ENCODE measurements around the gene DIP2C.
A peak's percentile ranks its signal among the peaks of the same experiment; 100 is the strongest.

The DIP2C gene

DNA sequence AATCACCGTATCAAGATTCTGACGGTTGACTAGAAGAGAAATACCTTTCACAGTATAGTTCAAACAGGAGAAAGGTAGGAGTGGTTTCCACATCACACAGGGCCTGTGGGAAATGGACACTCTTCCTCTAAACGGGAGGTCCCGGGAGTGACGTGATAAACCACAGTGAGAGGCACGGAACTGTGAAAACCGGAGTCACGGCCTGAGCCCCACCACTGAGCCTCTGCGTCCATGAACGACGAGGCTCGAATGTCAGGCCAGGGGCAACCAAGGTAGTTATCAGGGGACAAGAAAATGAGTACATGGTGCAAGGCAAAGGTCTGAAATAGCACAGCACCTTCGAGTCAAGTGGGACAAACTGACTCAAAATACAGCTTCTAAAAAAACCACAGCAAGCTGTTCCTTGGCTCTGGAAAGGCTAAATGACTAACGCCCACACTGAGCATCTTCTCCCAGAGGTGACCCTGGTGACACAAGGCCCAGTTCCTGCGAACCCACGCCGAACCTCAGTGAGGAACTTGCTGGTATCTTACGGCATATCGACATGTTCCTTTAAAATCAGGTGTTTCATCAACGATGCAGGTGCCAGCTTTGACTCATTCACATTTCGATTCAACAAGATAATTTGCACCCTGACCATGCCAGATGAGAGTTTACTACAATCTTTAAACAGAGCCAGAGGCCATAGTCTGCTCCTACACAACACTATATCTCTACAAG, 99.3 kb downstream of the DIP2C start:
- no peak overlapping the region for H2BK12ac ChIP-seq (ENCODE audit: low read length)
- peak; percentile 94 to 98 for DNase-seq
- no peak overlapping the region for H2AFZ ChIP-seq (ENCODE audit: insufficient read depth, low read length, poor library complexity)

DNA sequence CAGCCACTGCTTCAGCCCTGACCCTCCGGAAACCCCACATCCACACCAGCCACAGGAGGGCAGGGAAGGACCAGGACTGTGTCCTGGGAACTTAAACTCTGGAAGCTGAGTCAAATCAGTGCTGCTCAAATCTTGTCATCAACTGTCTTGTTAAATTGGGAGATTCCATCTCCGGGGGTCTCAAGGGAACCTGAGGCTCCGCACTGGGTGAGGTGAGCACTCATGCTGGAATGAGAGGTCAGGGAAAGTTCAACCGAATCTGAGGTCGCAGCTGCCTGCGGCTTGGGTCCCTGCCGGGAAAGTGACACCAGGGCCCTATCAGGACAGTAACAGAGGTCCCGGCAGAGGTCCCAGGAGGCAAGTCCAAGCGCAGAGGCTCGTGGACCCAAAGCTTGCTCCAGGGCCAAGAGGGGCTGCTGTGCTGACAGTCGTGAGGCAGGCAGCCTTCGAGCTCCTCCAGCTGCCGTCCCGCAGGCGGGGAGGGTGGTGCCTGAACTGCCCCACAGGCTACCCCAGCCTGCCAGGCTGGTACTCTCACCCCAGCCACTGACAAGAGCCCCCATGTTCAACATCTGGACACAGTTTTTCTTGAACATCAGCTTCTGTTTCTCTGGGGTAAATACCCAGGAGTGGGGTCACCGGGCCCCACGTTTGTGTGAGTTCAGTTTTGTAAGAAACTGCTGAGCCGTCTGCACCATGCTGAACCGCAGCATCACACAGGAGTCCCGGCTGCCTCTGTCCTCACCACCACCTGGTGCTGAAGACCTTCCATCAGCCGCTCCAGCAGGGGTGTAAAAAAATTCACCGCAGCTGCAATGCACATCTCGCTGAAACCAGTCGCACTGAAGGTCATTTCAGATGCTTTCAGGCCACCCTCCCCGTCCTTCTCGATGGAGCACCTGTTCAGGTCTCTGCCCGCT, 101.0 kb downstream of the DIP2C start:
- H4K91ac ChIP-seq (ENCODE audit: low read depth, low read length), result no peak overlapping the region
- no peak overlapping the region for H3K4me2 ChIP-seq (ENCODE audit: low read length)
- H2BK12ac ChIP-seq (ENCODE audit: low read length), result no peak overlapping the region
- no peaks in the 10 kb centered on the region for H3K9me3 ChIP-seq (ENCODE audit: insufficient read depth, low read depth, low read length)
- H3K36me3 ChIP-seq (ENCODE audit: control insufficient read depth in 1 of 2, insufficient read depth in 2 of 2, low read length in 2 of 2), result peaks cover 0 to 2% of the 10 kb centered on the region in 2 experiments
- H3K4me1 ChIP-seq (ENCODE audit: control insufficient read depth in 1 of 2, insufficient read depth in 2 of 2, low read length in 2 of 2), result peaks cover 0 to 6% of the 10 kb centered on the region in 2 experiments
- no peak overlapping the region for H3K9ac ChIP-seq (ENCODE audit: low read length)
- no peak overlapping the region for H3K4me3 ChIP-seq (ENCODE audit: low read depth, low read length)
- H3K27ac ChIP-seq (ENCODE audit: low read depth, low read length), result no peak overlapping the region
- H2BK5ac ChIP-seq (ENCODE audit: low read depth, low read length, poor library complexity), result no peak overlapping the region
- no peak overlapping the region for H2BK120ac ChIP-seq (ENCODE audit: insufficient read depth, low read length, poor library complexity)
- no peak overlapping the region for H4K12ac ChIP-seq (ENCODE audit: low read depth, low read length)
- no peaks in the 10 kb centered on the region for H3K79me1 ChIP-seq (ENCODE audit: low read length)
- H2AFZ ChIP-seq (ENCODE audit: insufficient read depth, low read length, poor library complexity), result peak overlapping the region; percentile 4
- H3K4ac ChIP-seq (ENCODE audit: low read depth, low read length), result no peak overlapping the region
- no peaks in the 10 kb centered on the region for H3K79me2 ChIP-seq (ENCODE audit: control insufficient read depth, insufficient read depth, low read length, poor library complexity)
- H4K8ac ChIP-seq (ENCODE audit: low read depth, low read length), result no peak overlapping the region
- no CpG with 5 or more reads among the region's 27 CpGs for WGBS (ENCODE audit: extremely low coverage, insufficient coverage, insufficient read length)
- H2AK5ac ChIP-seq (ENCODE audit: low read length), result no peak overlapping the region
- H3K27me3 ChIP-seq (ENCODE audit: insufficient read depth, low read length), result no peaks in the 10 kb centered on the region
- no peak for DNase-seq
- no peak overlapping the region for H3K23ac ChIP-seq (ENCODE audit: low read length)
- no peak overlapping the region for H3K14ac ChIP-seq (ENCODE audit: low read length)
- peak overlapping the region; percentile 7 for H3K18ac ChIP-seq (ENCODE audit: low read length)

More for the DNA sequence above, 99.3 kb downstream of the DIP2C start:
- no CpG with 5 or more reads among the region's 21 CpGs for WGBS (ENCODE audit: extremely low coverage, insufficient coverage, insufficient read length)
- Histone ChIP-seq H4K12ac (ENCODE audit: low read depth, low read length) (no peak overlapping the region), H3K18ac (ENCODE audit: low read length) (no peak overlapping the region), H2BK120ac (ENCODE audit: insufficient read depth, low read length, poor library complexity) (no peak overlapping the region), H3K4me2 (ENCODE audit: low read length) (no peak overlapping the region), H2BK5ac (ENCODE audit: low read depth, low read length, poor library complexity) (no peak overlapping the region), H3K4me3 (ENCODE audit: low read depth, low read length) (no peak overlapping the region), H2AK5ac (ENCODE audit: low read length) (no peak overlapping the region), H3K27me3 (ENCODE audit: insufficient read depth, low read length) (no peaks in the 10 kb centered on the region), H3K36me3 (ENCODE audit: control insufficient read depth in 1 of 2, insufficient read depth in 2 of 2, low read length in 2 of 2) (peaks cover 2% of the 10 kb centered on the region in 2 experiments), H3K27ac (ENCODE audit: low read depth, low read length) (no peak overlapping the region), H3K79me2 (ENCODE audit: control insufficient read depth, insufficient read depth, low read length, poor library complexity) (no peaks in the 10 kb centered on the region), H3K79me1 (ENCODE audit: low read length) (no peaks in the 10 kb centered on the region), H3K14ac (ENCODE audit: low read length) (no peak overlapping the region), H3K4ac (ENCODE audit: low read depth, low read length) (no peak overlapping the region), H4K8ac (ENCODE audit: low read depth, low read length) (no peak overlapping the region), H4K91ac (ENCODE audit: low read depth, low read length) (no peak overlapping the region), H3K9ac (ENCODE audit: low read length) (no peak overlapping the region), H3K9me3 (ENCODE audit: insufficient read depth, low read depth, low read length) (no peaks in the 10 kb centered on the region), H3K4me1 (ENCODE audit: control insufficient read depth in 1 of 2, insufficient read depth in 2 of 2, low read length in 2 of 2) (peaks cover 0 to 6% of the 10 kb centered on the region in 2 experiments), H3K23ac (ENCODE audit: low read length) (no peak overlapping the region)

DNA sequence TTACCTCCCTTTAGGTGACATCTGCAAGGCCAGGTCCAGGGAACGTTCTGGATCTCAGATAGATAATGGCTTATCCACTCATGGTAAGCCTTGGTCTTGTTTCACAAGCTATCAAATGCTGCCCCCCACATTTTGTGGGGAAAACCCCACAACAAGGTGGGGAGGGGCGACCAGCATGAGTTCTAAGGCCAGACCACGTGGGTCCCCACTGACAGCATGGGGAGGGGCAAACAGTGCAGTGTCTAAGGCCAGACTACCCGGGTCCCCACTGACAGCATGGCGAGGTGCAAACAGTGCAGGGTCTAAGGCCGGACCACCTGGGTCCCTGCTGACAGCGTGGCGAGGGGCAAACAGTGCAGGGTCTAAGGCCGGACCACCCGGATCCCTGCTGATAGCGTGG, 102.8 kb downstream of the DIP2C start:
- no peak overlapping the region for H4K12ac ChIP-seq (ENCODE audit: low read depth, low read length)
- no peaks in the 10 kb centered on the region for H3K9me3 ChIP-seq (ENCODE audit: insufficient read depth, low read depth, low read length)
- no peaks in the 10 kb centered on the region for H3K79me2 ChIP-seq (ENCODE audit: control insufficient read depth, insufficient read depth, low read length, poor library complexity)
- WGBS (ENCODE audit: extremely low coverage, insufficient coverage, insufficient read length), result no CpG with 5 or more reads among the region's 11 CpGs
- H2AFZ ChIP-seq (ENCODE audit: insufficient read depth, low read length, poor library complexity), result no peak overlapping the region
- H3K4me3 ChIP-seq (ENCODE audit: low read depth, low read length), result no peak overlapping the region
- no peak overlapping the region for H3K23ac ChIP-seq (ENCODE audit: low read length)
- no peaks in the 10 kb centered on the region for H3K79me1 ChIP-seq (ENCODE audit: low read length)
- no peak overlapping the region for H3K14ac ChIP-seq (ENCODE audit: low read length)
- no peak overlapping the region for H2BK12ac ChIP-seq (ENCODE audit: low read length)
- no peak overlapping the region for H3K18ac ChIP-seq (ENCODE audit: low read length)
- no peak overlapping the region for H4K91ac ChIP-seq (ENCODE audit: low read depth, low read length)
- H3K36me3 ChIP-seq (ENCODE audit: control insufficient read depth in 1 of 2, insufficient read depth in 2 of 2, low read length in 2 of 2), result peaks cover 0 to 2% of the 10 kb centered on the region in 2 experiments
- H3K4ac ChIP-seq (ENCODE audit: low read depth, low read length), result no peak overlapping the region
- H3K4me2 ChIP-seq (ENCODE audit: low read length), result no peak overlapping the region
- no peak overlapping the region for H2BK120ac ChIP-seq (ENCODE audit: insufficient read depth, low read length, poor library complexity)
- H2AK5ac ChIP-seq (ENCODE audit: low read length), result no peak overlapping the region
- no peak overlapping the region for H3K9ac ChIP-seq (ENCODE audit: low read length)
- no peak overlapping the region for H4K8ac ChIP-seq (ENCODE audit: low read depth, low read length)
- DNase-seq, result no peak
- no peak overlapping the region for H3K27ac ChIP-seq (ENCODE audit: low read depth, low read length)
- no peaks in the 10 kb centered on the region for H3K27me3 ChIP-seq (ENCODE audit: insufficient read depth, low read length)
- H3K4me1 ChIP-seq (ENCODE audit: control insufficient read depth in 1 of 2, insufficient read depth in 2 of 2, low read length in 2 of 2), result peaks cover 0 to 6% of the 10 kb centered on the region in 2 experiments
- no peak overlapping the region for H2BK5ac ChIP-seq (ENCODE audit: low read depth, low read length, poor library complexity)

DNA sequence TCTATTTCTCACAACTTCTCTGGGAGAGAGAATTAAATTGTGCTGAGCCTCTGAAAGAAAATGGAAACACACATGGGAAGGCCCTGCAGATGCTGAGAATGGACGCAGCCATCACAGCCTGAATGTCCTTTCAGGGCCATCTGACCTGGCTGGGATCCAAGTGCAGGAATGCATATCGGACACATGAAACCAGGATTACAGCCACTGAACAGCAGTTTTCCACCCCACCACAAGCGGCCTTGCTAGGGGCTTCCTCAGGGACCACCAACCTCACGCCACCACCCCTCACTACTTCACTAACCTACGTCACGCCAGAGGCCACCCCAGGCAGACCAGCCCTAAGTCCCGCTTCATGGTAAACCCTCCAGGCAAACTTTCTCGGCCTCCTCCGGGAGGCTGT, 103.3 kb downstream of the DIP2C start:
- Histone ChIP-seq H3K36me3 (ENCODE audit: control insufficient read depth in 1 of 2, insufficient read depth in 2 of 2, low read length in 2 of 2) (no peaks in the 10 kb centered on the region), H3K27ac (ENCODE audit: low read depth, low read length) (no peak overlapping the region), H2BK120ac (ENCODE audit: insufficient read depth, low read length, poor library complexity) (no peak overlapping the region), H2AK5ac (ENCODE audit: low read length) (no peak overlapping the region), H4K12ac (ENCODE audit: low read depth, low read length) (no peak overlapping the region), H3K4me3 (ENCODE audit: low read depth, low read length) (no peak overlapping the region), H3K4me1 (ENCODE audit: control insufficient read depth in 1 of 2, insufficient read depth in 2 of 2, low read length in 2 of 2) (peaks cover 0 to 6% of the 10 kb centered on the region in 2 experiments), H3K79me2 (ENCODE audit: control insufficient read depth, insufficient read depth, low read length, poor library complexity) (no peaks in the 10 kb centered on the region), H3K4me2 (ENCODE audit: low read length) (no peak overlapping the region), H3K23ac (ENCODE audit: low read length) (no peak overlapping the region), H3K27me3 (ENCODE audit: insufficient read depth, low read length) (no peaks in the 10 kb centered on the region), H3K9ac (ENCODE audit: low read length) (no peak overlapping the region), H2AFZ (ENCODE audit: insufficient read depth, low read length, poor library complexity) (peak overlapping the region; percentile 66), H4K91ac (ENCODE audit: low read depth, low read length) (no peak overlapping the region), H2BK5ac (ENCODE audit: low read depth, low read length, poor library complexity) (no peak overlapping the region), H3K79me1 (ENCODE audit: low read length) (no peaks in the 10 kb centered on the region), H4K8ac (ENCODE audit: low read depth, low read length) (peak overlapping the region; percentile 12), H3K4ac (ENCODE audit: low read depth, low read length) (no peak overlapping the region), H2BK12ac (ENCODE audit: low read length) (no peak overlapping the region), H3K14ac (ENCODE audit: low read length) (no peak overlapping the region), H3K18ac (ENCODE audit: low read length) (peak overlapping the region; percentile 38), H3K9me3 (ENCODE audit: insufficient read depth, low read depth, low read length) (no peaks in the 10 kb centered on the region)
- no CpG with 5 or more reads among the region's 9 CpGs for WGBS (ENCODE audit: extremely low coverage, insufficient coverage, insufficient read length)
- DNase-seq, result no peak

Measured in trophoblast cell (in vitro differentiated cells and primary cell).